Ishikawa (cell line): ENCODE results near the gene EPB41.

ENCODE experiments used
- CEBPB ChIP-seq: IDR thresholded peaks from 2 replicates; pipeline ENCODE4 v1.6.1; 2012
- CREB1 ChIP-seq: IDR thresholded peaks from 2 replicates; pipeline ENCODE4 v1.6.1; 2012; ENCODE audit warnings: low read depth
- EGR1 ChIP-seq: IDR thresholded peaks from 2 replicates; pipeline ENCODE4 v1.6.1; 2012
- EP300 ChIP-seq: IDR thresholded peaks from 2 replicates; pipeline ENCODE4 v1.6.1; 2012; ENCODE audit warnings: borderline replicate concordance
- FOXM1 ChIP-seq: IDR thresholded peaks from 2 replicates; pipeline ENCODE4 v1.6.1; 2012; ENCODE audit warnings: low read depth, borderline replicate concordance
- MAX ChIP-seq: IDR thresholded peaks from 2 replicates; pipeline ENCODE4 v1.6.1; 2012
- NFIC ChIP-seq: IDR thresholded peaks from 2 replicates; pipeline ENCODE4 v1.6.1; 2012
- RAD21 ChIP-seq: IDR thresholded peaks from 2 replicates; pipeline ENCODE4 v1.6.1; 2012; ENCODE audit warnings: low read depth
- REST ChIP-seq: IDR thresholded peaks from 2 replicates; pipeline ENCODE4 v1.6.1; 2012; ENCODE audit warnings: low read depth, mild to moderate bottlenecking
- TAF1 ChIP-seq: IDR thresholded peaks from 2 replicates; pipeline ENCODE4 v1.6.1; 2012; ENCODE audit warnings: low read depth, mild to moderate bottlenecking
- TCF12 ChIP-seq: IDR thresholded peaks from 2 replicates; pipeline ENCODE4 v1.6.1; 2012; ENCODE audit warnings: low read depth
- TEAD4 ChIP-seq: IDR thresholded peaks from 2 replicates; pipeline ENCODE4 v1.6.1; 2012
- USF1 ChIP-seq: IDR thresholded peaks from 2 replicates; pipeline ENCODE4 v1.6.1; 2012
- YY1 ChIP-seq: IDR thresholded peaks from 2 replicates; pipeline ENCODE4 v1.6.1; 2012; ENCODE audit warnings: low read depth
- ZBTB7A ChIP-seq: IDR thresholded peaks from 2 replicates; pipeline ENCODE4 v1.6.1; 2012; ENCODE audit warnings: low read depth

The EPB41 gene

GRCh38 chr1:29050166-29050565 lies 135.8 kb downstream of the EPB41 start:
- TF ChIP-seq TEAD4 (no peak), YY1 (no peak), EP300 (no peak), USF1 (no peak), MAX (no peak), REST (no peak), CEBPB (no peak), TAF1 (no peak), TCF12 (no peak), RAD21 (no peak), FOXM1 (no peak), ZBTB7A (no peak), EGR1 (no peak), CREB1 (no peak), NFIC (no peak)

GRCh38 chr1:29052100-29052499 lies 137.7 kb downstream of the EPB41 start:
- TF ChIP-seq YY1 (no peak), NFIC (no peak), TEAD4 (no peak), ZBTB7A (no peak)

- TF ChIP-seq CREB1 (no peak), CEBPB (no peak), ZBTB7A (no peak), NFIC (no peak), MAX (no peak), EP300 (no peak), RAD21 (no peak), TCF12 (no peak), YY1 (no peak), EGR1 (no peak), REST (no peak), FOXM1 (no peak), TEAD4 (no peak), TAF1 (no peak), USF1 (no peak)
Measured at GRCh38 chr1:29052941-29053340, 138.6 kb downstream of the EPB41 start.

- TF ChIP-seq TAF1, result no peak
- no peak for TF ChIP-seq YY1
- no peak for TF ChIP-seq ZBTB7A
- no peak for TF ChIP-seq EP300
- no peak for TF ChIP-seq CREB1
- TF ChIP-seq RAD21, result no peak
- no peak for TF ChIP-seq USF1
- TF ChIP-seq FOXM1, result no peak
- no peak for TF ChIP-seq CEBPB
- no peak for TF ChIP-seq MAX
- TF ChIP-seq TEAD4, result no peak
- TF ChIP-seq NFIC, result no peak
- TF ChIP-seq TCF12, result no peak
- TF ChIP-seq EGR1, result no peak
- TF ChIP-seq REST, result no peak
Measured at GRCh38 chr1:29055160-29055559, 140.8 kb downstream of the EPB41 start.
